HL-60 (cell line): Measurements from ENCODE around the gene TEAD2.
"Not testable (repeated sequence)": the region's sequence is repeated elsewhere in the genome, so short reads cannot be mapped to it uniquely, and the experiment has no call there.

Source experiments
- DNase-seq, 2 experiments: peaks; one replicate each; pipeline ENCODE4 v3.0.0-alpha.2; 2010 to 2020; ENCODE audit warnings: low read depth in 1 of 2, low spot score in 1 of 2
- H3K27ac ChIP-seq: fragments of 250-450 bp; sonication (Bioruptor Pico); replicated peaks from 2 replicates; pipeline ENCODE4 v1.5.1; 2020; ENCODE audit warnings: mild to moderate bottlenecking, moderate library complexity
- H3K27me3 ChIP-seq: fragments of 250-450 bp; sonication (Bioruptor Pico); 2 replicates; pipeline ENCODE4 v1.5.1; 2021; ENCODE audit warnings: mild to moderate bottlenecking, moderate library complexity; ENCODE audit not compliant: insufficient read depth, poor library complexity, severe bottlenecking
- H3K4me3 ChIP-seq: replicated peaks from 2 replicates; pipeline ENCODE4 v1.5.1; 2011; ENCODE audit warnings: mild to moderate bottlenecking, control low read depth, low read length; ENCODE audit not compliant: insufficient read depth
- GABPA ChIP-seq: IDR thresholded peaks from 2 replicates; pipeline ENCODE4 v1.6.1; 2012; ENCODE audit warnings: low read depth
- POLR2AphosphoS5 ChIP-seq: IDR thresholded peaks from 2 replicates; pipeline ENCODE4 v1.6.1; 2012; ENCODE audit warnings: low read depth
- REST ChIP-seq: IDR thresholded peaks from 2 replicates; pipeline ENCODE4 v1.6.1; 2012; ENCODE audit warnings: low read depth; ENCODE audit not compliant: insufficient replicate concordance
- SPI1 ChIP-seq: IDR thresholded peaks from 2 replicates; pipeline ENCODE4 v1.6.1; 2012; ENCODE audit warnings: low read depth, mild to moderate bottlenecking, borderline replicate concordance
- TF ChIP-seq, protein P1 (sequence below): IDR thresholded peaks from one replicate; pipeline ENCODE4 v1.5.1; 2011; ENCODE audit warnings: low read length, control low read depth, inconsistent platforms; ENCODE audit not compliant: insufficient read depth

TEAD2 gene

DNA sequence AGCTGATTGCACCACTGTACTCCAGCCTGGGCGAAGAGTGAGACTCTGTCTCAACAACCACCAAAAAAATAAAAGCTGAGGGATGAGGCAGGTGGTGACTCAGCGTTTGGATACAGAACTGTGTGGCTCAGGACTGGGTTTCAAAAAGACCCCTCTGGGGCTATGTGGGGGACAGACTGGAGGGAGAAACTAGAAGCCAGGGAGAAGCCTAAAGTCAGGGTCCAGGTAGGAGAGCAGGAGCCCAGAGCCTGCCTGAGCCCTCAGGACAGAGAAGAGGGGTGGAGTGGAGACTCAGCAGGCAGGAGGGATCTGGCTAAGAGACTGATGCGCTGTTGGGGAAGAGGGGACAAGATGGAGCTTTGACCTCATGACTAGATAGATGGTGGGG, 28.8 kb downstream of the TEAD2 start:
- TF ChIP-seq POLR2AphosphoS5: no peak
- TF ChIP-seq SPI1: no peak
- TF ChIP-seq GABPA: no peak
- TF ChIP-seq, protein P1, sequence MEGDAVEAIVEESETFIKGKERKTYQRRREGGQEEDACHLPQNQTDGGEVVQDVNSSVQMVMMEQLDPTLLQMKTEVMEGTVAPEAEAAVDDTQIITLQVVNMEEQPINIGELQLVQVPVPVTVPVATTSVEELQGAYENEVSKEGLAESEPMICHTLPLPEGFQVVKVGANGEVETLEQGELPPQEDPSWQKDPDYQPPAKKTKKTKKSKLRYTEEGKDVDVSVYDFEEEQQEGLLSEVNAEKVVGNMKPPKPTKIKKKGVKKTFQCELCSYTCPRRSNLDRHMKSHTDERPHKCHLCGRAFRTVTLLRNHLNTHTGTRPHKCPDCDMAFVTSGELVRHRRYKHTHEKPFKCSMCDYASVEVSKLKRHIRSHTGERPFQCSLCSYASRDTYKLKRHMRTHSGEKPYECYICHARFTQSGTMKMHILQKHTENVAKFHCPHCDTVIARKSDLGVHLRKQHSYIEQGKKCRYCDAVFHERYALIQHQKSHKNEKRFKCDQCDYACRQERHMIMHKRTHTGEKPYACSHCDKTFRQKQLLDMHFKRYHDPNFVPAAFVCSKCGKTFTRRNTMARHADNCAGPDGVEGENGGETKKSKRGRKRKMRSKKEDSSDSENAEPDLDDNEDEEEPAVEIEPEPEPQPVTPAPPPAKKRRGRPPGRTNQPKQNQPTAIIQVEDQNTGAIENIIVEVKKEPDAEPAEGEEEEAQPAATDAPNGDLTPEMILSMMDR: no peak
- TF ChIP-seq REST: no peak
- Histone ChIP-seq H3K27ac (peak overlapping the region; percentile 65), H3K4me3 (no peak overlapping the region), H3K27me3 (no peaks in the 10 kb centered on the region)
- DNase-seq: peak in 1 of 2 experiments; percentile 6

GRCh38 chr19:49332691-49333417, 29.4 kb downstream of the TEAD2 start:
- H3K27me3 ChIP-seq, H3K27ac ChIP-seq, H3K4me3 ChIP-seq, DNase-seq: not testable (repeated sequence)

DNA sequence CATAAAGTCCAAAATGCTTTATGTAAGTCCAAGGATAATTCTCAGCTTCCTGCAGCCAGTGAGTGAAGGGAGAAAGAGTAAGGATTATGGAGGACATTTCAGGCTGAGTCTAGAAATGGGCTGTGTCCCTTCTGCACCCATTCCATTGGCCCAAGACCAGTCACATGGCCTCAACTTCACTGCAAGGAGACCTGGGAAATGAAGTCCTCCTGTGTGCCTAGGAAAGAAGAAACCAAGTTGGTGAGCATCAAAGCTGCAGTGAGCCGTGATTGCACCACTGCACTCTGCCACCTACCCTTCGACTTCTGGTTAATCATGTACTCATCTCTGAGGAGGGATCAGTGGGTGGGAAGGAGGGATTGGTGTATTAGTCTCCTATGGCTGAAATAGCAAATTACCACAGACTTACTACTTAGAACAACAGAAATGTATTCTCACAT, 30.6 kb downstream of the TEAD2 start:
- H3K27ac ChIP-seq: no peak overlapping the region
- H3K4me3 ChIP-seq: no peak overlapping the region
- H3K27me3 ChIP-seq: no peaks in the 10 kb centered on the region
- TF ChIP-seq REST (no peak), SPI1 (no peak), POLR2AphosphoS5 (no peak), GABPA (no peak)
- TF ChIP-seq, protein P1: no peak
- DNase-seq: peak; percentile 37 to 57

- H3K4me3 ChIP-seq, H3K27ac ChIP-seq, H3K27me3 ChIP-seq, DNase-seq: not testable (repeated sequence)
Observed at GRCh38 chr19:49331187-49331586, 31.0 kb downstream of the TEAD2 start.

GRCh38 chr19:49328741-49329140, 33.5 kb downstream of the TEAD2 start:
- Histone ChIP-seq H3K4me3 (no peak overlapping the region), H3K27ac (no peak overlapping the region), H3K27me3 (no peaks in the 10 kb centered on the region)
- no peak for TF ChIP-seq POLR2AphosphoS5
- TF ChIP-seq SPI1: no peak
- no peak for TF ChIP-seq REST
- TF ChIP-seq GABPA: no peak
- TF ChIP-seq, protein P1: no peak
- DNase-seq: no peak
